IPS DF 19.7 (cell line): ENCODE measurements around the gene CIAO2B.
"Not testable (repeated sequence)": the region's sequence is repeated elsewhere in the genome, so short reads cannot be mapped to it uniquely, and the experiment has no call there.

Experiments used
- DNase-seq: peaks from one replicate; pipeline ENCODE4 v3.0.0-alpha.2; 2013; ENCODE audit warnings: low read depth, low spot score

Gene CIAO2B

DNA sequence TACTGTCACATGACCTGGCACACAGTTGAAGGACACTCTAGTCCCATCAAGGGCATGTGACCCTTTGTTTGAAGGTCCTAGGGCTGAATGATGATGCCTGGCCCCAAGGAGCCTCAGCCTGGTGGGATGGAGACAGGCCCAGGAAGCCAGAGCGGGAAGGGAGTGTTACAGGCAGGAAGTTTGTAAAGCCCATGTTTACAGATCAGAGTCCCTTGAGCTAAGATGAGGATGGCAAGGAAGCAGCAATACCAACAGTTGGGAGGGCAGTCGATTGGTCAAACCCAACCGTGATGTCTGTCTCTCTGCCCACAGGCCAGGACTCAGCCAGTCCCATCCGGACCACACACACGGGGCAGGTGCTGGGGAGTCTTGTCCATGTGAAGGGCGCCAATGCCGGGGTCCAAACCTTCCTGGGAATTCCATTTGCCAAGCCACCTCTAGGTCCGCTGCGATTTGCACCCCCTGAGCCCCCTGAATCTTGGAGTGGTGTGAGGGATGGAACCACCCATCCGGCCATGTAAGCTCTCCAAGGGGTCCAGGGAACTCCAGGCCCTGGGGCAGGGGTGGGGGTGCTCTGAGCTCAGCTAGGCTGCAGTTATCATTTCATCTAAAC, 3.6 kb upstream of the CIAO2B start:
- no peak for DNase-seq

DNA sequence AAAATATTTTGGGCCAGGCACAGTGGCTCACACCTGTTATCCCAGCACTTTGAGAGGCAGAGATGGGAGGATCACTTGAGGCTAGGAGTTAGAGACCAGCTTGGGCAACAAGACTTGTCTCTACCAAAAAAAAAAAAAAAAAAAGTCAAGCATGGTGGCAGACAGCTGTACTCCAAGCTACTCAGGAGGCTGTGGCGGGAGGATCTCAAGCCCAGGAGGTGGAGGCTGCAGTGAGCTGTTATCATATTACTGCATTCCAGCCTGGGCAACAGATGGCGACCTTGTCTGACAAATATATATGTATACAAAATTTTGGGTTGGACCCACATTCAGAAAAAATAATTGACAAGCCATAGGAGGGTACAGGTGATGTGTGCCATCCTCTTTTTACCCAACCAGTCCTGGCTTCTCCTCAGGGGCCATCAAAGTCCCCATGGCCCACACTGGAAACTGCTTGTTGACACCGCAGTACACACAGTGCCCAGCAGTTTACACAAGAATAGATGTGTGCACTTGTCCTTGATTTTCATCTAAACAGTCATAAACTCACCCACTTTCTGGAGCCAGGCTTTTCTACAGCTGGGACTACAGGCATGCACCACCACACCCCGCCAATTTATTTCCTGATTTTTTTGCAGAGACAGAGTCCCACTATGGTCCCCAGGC, 2.8 kb upstream of the CIAO2B start:
- DNase-seq: no peak

DNA sequence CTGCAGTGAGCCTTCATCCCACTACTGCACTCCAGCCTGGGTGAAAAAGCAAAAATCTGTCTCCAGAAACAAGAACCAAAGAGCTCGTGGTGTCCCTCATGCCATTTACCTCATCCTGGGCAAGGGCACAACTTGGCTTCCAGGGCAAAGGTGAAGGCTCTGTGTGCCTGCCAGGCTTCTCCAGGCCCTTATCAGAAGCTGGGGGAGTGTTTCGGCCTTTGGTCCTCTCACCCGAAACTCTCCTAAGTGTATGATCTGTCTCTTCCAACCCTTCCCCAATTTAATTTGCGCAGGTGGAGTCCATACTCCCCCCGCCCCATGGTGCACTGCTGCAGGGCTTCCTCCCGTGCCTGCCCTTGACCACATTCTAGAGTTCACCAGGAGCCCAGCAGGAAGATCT, 2.3 kb upstream of the CIAO2B start:
- DNase-seq: no peak

DNA sequence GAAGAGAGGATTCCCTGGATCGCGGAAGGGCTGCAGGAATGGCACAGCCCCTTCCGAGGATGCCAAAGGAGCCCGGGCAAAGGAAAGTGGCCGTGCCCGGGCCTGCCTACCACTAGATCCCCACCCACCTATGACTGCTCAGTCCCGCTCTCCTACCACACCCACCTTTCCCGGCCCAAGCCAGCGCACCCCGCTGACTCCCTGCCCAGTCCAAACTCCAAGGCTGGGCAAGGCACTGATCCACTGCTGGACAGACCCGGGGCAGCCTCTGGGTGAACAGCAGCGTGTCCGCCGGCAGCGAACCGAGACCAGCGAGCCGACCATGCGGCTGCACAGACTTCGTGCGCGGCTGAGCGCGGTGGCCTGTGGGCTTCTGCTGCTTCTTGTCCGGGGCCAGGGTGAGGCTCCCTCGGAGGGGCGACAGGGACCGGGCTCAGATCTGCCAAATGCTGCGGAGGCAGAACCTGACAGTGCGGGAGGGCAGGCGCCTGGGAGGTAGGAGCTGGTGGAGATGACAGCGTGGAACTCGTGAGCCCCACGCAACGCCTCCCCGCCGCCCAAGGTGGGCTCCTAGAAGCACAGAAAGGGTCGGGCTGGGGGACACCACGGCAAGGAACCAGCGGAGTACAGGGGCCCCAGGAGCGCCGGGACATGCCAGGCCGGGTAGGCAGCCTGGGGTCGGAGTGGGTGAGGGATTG, 1.3 kb upstream of the CIAO2B start, which contains the start of gene CES2:
CES2 (plus strand) TSS at position 203 of the 698 bp plus-strand sequence; CDS start at position 323, 120 bp downstream.
- no peak for DNase-seq

DNA sequence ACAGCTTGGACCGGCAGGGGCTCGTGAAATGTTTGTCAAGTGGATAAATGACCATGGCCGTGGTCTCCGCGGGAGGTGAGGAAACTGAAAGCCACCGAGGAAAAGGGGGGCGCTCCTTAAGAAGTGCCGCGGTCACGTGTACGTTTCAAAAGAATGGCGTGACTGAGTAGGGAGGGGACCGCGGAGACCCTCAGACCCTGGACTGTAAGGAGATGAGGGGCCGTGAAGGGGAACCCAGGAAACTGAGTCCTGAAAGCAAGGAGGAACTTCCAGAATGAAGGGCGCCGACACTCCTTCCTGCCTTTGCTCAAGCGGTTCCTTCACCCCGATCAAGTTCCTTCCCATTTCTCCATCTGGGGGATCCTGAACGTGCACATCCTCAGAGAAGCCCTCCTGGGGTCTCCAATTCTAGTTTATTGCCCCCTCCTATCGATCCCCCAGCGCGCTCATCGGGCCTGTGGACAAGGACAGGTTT, 674 bp upstream of the CIAO2B start:
- DNase-seq: not testable (repeated sequence)

DNA sequence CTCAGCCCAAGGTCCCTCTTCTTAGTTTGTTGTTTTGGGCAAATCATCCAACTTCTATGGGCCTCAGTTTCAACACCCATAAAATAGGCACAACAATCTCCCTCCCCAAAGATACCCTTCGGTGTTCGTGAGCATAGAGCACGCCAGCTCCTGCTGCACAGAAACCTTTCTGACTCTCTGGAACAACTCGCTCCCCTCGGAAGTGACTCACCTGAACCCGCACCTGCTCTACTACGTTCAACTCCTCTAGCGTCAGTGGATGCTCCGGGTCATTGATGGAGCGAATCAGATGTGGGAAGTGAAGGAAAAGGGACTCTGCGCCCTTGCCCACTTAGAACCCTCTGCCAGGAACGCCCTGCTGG, 445 bp downstream of the CIAO2B start:
- no peak for DNase-seq

DNA sequence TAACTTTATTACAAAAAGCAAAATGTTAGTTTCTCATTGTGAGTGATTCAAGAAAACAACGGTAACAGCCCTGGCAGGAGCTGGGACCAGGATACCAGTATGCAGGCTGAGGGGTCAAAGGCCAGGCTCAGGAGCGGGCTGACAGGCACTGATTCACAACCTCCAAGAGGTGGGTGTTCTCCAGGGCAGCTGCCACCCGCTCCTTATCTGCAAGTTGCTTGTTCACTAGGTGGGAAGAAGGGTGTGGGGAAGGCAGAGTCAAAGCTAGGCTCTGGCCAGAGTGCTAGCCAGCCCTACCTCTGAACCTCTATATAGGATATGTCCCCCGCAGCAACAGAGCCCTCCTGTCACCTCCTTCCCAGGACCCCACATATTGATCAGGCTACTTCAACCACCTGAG, 2.1 kb downstream of the CIAO2B start:
- no peak for DNase-seq

DNA sequence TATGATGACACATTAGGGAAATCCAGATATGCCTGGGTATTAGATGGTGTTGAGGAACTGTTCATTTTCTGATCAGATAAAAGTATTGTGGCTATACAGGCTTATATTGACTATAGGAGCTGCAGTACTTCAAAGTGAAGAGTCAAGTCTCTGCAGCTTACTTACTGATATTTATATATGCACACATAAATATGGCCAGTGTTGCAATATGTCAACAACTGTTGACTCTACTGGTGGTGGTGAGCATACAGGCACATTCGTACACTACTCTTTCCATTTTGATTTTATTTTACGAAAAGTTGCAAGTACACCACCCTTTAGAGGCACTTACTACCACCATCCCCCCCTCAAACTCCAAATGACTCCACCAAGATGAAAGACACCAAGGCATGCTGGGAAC, 2.5 kb downstream of the CIAO2B start:
- DNase-seq: no peak

DNA sequence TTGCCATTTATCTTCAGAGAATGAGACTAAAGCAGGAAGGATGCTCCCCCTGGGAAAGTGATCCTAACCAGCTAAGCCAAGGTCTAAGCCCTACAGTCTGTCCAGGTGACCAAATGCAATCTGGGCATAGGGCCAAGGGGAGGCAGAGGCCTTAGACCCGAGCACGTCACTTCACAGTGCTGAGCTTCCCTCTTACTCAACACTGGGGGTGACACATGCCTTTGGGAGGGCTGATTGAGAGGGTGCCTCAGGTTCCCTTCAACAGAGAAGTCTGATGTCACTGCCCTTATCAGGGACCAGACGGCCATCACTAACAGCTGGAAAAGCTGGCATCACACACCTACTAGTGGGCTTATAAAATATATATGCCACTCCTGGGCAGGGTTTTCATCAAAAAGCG, 4.0 kb downstream of the CIAO2B start:
- DNase-seq: no peak

DNA sequence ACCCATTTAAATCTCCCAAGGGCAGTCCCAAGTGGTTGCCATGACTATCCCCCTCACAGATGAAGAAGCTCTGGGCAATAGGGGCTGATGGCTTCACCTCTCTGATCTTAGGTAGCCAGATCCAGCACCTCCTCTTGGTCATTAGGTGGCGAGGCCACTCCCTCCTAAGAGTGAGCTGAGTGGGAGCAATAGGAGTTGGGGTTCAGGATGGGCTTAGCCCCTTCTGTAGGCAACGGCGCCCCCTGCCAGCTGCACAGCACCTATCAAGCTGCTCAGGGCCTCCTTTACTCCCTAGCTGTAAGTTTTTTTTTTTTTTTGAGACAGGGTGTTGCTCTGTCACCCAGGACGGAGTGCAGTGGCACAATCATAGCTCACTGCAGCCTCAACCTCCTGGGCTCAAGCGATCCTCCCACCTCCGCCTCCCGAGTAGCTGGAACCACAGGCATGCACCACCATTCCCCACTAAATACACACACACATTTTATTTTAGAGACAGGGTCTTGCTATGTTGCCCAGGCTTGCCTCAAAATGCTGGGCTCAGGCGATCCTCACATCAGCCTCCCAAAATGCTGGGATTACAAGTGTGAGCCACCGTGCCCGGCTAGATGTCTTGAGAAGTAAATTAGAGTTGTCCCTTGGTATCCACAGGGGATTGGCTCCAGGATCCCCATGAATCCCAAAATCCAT, 5.4 kb downstream of the CIAO2B start:
- no peak for DNase-seq

DNA sequence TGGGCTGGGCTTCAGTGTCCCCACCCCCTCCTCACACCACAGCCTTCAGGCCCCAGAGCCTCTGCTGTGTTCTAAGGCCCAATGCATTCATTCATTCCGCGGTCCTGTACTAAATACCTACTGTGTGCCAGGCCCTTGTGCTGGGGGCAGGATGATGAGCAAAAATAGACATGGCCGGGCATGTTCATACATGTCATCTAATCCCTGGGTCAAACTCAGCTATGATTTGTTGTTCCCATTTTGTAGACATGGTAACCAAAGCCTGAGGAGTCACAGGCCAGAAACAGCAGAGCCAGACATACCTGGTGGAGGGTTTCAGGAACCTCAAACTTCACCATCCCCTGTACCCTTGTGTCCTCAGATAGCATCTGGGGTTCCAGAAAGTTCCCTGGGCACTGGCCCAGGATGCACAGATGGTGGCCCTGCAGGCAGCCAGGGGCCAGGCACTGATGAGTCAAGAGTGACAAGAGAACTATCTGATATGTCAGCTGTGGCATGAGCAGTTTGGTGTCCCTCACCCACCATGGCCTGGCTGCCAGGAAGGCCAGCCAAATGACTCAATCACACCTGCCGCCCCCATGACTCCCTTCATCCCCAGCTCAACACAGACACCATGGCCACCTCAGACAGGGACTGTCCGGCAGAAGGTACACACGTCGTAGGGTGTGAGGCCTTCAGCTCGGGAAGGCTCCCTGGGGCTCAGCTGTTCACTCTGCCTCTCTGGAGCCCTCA, 6.1 kb downstream of the CIAO2B start:
- no peak for DNase-seq

DNA sequence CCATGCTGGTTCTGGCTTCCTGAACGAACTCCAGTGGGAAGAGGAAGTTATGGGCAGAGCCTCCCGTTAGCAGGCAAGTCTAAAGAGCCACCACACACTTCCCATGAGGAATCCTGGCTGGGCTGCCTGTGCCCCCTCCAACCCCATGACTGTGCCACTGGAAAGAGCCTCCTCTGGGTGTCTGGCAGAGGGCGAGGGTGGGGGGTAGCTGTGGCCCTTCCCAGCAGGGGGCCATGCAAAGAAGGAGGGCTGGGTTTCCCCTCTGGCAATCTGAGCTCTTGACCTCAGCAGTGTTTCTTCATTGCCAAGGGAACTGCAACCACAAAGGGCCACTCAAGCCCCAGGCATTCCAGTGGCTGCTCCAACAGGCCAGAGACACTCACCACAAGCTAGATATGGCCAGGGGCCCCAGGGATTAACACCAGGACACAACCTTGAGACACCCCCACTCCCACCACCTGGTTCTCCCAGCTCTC, 7.2 kb downstream of the CIAO2B start:
- DNase-seq: no peak

DNA sequence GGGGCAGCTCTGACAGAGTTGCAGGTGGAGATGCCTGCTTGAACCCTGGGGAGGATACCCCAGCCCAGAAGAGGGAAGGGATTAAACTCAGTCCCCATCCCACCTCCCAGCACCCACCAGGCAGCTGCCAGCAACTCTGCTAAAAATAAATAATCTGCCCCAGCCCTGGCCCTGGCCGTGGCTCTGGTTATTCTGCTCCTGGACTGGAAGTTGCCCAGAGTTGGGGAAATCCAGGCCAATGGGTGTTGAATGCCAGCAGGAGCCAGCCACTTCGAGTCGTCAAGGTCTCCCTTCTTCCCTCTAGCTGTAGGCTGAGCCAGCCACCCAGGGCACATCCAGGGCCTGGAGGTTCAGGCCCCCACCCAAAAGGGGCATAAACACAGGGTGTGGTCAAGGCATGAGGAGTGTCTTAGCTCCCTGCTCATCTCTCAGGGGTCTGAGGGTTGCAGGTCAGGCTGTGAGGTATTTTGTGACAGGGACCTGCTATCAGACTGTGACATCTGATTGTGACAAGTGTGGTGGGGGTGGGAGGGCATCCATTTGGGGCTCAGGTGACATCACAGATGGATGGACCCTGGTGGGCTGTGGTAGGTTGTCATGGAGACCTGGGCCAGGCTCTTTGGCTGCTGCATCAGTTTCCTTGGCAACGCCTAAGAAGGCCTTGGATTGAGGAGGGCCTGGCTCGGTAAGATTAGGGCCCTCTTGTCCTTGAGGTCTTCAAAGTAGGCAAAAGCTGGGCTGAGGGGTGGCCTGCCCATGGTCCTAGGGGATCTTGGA, 7.8 kb downstream of the CIAO2B start:
- DNase-seq: no peak

DNA sequence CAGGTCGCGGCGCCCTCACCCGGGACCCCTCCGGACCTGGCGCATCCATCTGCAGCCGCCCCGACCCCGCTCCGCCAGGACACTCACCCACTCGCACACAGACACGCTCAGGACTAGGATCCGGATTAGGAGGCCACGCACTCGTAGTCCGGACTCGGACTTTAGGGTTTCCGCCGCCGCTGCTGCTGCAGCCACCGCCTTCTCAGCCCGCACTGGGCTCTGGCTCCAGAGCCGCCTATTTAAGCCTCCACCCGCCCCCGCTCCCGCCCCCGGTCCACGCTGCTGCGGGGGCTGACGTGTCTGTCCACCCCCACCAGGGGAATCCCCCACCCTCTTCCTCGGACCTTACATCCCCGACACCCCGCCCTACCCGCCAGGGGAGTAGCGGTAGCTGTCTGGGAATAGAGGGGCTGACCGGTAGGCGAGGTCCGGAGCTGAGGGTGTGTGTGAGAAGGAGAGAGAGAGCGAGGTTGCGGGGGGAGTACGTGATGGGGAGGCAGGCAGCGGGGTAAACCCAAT, 8.8 kb downstream of the CIAO2B start, which contains the start of gene RRAD:
RRAD (minus strand) TSS at position 214 of the 519 bp plus-strand sequence. CDS start 356 bp downstream, outside the sequence.
- no peak for DNase-seq

DNA sequence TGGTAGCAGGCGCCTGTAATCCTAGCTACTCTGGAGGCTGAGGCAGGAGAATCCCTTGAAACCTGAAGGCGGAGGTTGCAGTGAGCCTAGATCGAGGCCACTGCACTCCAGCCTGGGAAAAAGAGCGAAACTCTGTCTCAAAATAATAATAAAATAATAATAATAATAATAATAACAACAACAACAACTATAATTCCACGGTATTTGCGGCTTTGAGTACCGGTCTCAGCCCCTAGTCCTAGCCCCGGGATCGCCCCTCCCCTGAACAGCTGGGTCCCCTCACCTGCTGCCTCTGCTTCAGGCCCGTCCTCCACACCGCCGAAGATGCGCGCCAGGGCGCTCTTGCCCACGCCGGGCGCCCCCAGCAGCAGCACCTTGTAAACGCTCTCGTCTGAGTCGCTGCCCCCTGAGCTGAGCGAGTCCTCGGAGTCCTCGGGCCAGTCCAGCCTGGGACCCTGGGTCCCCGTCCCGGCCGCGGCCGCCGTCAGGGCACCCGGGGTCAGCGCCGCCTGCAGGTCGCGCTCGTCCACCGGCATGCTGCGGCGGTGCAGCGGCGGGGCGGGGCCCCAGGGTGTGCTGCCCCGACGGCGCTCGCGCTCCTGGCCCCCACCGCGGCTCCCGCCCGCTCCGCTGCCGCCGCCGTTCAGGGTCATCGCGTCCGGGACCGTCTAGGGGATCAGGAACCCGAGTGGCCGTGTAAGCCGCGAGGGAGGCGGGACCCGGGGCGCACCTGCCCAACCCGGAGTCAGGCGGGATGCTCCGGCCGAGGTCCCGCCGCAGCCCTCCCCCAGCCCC, 9.5 kb downstream of the CIAO2B start:
- no peak for DNase-seq

DNA sequence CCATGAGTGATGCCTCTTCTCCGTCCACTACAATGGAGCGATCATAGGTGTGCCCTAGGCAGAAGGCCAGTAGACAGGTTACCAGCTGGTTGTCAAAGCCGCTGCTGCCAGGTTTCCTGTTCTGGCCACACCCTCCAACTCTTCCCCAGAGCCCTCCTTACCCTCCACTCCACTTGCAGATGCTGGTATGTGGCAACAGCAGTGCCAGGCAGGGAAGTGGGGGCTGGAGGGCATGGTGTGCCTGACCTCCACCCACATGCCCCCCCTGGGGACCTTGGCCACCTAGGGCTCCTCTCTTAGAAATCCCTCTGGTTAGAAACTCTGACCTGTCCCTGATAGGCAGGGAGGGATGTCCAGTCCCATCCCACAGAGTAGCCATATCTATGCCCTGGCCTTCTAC, 10.3 kb downstream of the CIAO2B start:
- DNase-seq: no peak

DNA sequence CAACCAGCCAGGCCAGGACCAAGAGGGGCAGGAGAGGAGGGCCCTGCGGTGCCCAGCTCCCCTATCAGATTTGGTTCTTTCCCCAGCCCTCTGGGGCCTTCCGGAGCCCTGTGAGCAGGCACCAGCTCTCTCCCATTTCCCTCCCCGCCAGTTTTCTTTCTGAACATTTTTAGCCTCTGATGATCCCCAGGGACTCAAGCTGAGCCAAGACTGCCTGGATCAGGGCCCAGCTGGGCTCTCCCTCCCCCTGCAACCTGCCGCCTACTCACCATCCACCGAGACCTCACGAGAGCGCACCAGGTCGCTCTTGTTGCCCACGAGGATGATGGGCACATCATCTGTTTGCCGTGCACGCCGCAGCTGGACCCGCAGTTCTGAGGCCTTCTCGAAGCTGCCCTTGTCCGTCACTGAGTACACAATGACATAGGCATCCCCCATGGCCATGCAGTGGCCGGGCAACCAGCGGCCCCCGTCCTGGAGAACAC, 10.9 kb downstream of the CIAO2B start:
- no peak for DNase-seq

DNA sequence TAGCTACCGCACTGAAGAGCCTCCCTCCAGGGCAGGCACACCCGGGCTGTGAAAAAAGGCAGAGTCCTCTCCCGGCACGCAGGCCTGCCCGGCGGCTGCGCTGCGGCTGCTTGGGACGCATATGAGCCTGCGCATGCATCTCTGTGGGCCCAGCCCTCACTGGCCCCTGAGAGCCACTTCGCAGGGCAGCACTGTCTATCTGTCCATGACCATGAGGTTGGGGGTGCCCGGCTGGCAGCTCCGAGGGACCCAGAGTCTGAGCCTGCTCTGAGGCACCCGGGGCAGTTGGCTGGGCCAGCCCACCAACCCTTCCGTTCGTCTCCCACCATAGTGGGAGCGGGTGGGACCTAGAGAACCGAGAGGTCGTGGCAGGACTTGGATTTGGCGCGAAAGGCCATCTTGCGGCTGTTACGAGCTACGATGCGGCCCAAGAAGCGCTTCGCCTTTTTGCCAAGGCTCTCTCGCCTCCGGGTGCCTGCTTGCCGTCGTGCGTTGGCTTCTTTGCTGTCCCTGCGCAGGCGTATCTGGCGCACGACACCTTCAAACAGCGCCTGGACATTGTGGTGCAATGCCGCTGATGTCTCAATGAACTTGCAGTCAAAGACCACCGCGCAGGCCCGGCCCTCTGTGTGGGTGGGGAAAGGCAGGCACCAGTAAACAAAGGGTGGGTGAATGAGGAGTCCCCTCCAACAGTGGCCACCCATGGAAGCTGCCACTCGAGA, 12.3 kb downstream of the CIAO2B start:
- DNase-seq: no peak
